M059J (cell line): ENCODE measurements around the gene VAMP4. TPM values are rescaled to one million over a fixed set of nuclear protein-coding genes. Genes with fewer than 3 reads are reported as not detected.

Experiments
- DNase-seq: peaks from one replicate; pipeline ENCODE4 v3.0.0-alpha.2; 2012; ENCODE audit warnings: low read depth
- total RNA-seq: library from RNA; depleted of rRNA; stranded (reverse); fragments of >200 nt; shearing (Covaris generic); gene quantifications from 2 replicates; pipeline ENCODE4 v1.2.3, GENCODE V29; 2014; rRNA removed

VAMP4 gene
- total RNA-seq, 1 experiment from 2014 or later: 12.4 TPM

DNA sequence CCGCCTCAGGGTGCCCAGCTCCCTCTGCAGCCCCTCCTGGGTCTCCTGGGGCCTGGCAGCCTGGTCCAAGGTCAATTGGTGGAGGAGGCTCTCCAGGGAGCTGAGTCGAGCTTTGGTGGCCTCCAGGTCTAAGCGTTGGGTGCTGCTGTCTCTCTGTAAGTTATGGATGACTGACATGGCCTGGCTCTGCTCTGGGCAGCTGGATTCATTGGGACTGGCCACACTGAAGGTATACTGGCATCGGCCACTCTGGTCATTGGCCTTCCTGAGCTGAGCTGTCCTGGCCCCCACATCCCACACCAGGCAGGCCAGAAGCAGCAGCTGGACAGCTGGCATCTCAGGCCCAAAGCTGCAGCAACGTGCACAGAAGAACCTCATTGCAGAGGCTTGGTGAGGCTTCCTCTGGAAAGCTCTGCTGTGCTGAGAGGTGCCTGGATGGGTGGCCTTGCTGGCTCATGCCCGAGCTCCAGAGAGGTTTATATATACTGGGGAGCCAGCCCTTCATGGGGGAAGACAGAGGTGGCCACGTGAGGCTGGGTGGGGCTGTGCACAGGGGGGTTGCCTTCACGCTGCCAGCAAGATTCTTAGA, 89.5 kb downstream of the VAMP4 start, which contains the start of gene MYOC:
Gene MYOC (minus strand): TSS at position 455 of the 589 bp plus-strand sequence. CDS start 77 bp downstream, at position 378.
- no peak for DNase-seq

Other genes starting within 250 kb of the VAMP4 start
- gene MYOCOS, start 119.8 kb downstream of the VAMP4 start, total RNA-seq: not detected in 2 replicates
- not detected in 2 replicates for gene MYOC, start 89.4 kb downstream of the VAMP4 start, total RNA-seq
- 21.1 and 27.9 TPM in 2 replicates for gene METTL13, start 39.6 kb upstream of the VAMP4 start, total RNA-seq
- gene DNM3, start 99.4 kb upstream of the VAMP4 start, total RNA-seq: 2.1 and 3.1 TPM in 2 replicates